Measurements from ENCODE around the gene DNAJC13.

The DNAJC13 gene

DNA sequence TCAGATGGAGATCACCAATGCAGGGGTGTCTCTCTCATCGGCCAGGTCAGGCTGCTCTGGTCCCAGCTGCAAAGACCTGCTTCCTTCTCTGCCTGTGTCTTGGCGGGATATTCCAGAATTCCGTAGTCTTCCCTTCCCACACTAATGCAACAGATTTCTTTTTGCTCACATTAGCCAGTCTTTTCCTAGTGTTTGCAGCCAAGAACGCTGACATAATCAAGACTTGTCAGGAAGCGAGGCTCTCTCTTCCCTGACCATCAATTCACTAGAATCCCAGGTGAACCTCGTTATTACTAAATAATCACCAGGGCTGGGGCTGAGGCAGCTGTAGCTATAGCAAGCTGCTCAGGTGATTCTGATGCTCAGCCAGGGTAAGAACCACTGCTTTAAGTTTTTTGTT lies 136.5 kb downstream of the DNAJC13 start:
- no peak for TF ChIP-seq POLR2A (IDR thresholded peaks at IDR 0.05; ENCODE audit: low read length)
- TF ChIP-seq GATA1 (IDR thresholded peaks at IDR 0.05; ENCODE audit: low read depth, low read length), result no peak
- DNase-seq, result no peak

- no peak for DNase-seq
- TF ChIP-seq POLR2A (IDR thresholded peaks at IDR 0.05; ENCODE audit: low read length), result no peak
- TF ChIP-seq GATA1 (IDR thresholded peaks at IDR 0.05; ENCODE audit: low read depth, low read length), result no peak
Measured at GRCh38 chr3:132554437-132554836, 137.1 kb downstream of the DNAJC13 start.

DNA sequence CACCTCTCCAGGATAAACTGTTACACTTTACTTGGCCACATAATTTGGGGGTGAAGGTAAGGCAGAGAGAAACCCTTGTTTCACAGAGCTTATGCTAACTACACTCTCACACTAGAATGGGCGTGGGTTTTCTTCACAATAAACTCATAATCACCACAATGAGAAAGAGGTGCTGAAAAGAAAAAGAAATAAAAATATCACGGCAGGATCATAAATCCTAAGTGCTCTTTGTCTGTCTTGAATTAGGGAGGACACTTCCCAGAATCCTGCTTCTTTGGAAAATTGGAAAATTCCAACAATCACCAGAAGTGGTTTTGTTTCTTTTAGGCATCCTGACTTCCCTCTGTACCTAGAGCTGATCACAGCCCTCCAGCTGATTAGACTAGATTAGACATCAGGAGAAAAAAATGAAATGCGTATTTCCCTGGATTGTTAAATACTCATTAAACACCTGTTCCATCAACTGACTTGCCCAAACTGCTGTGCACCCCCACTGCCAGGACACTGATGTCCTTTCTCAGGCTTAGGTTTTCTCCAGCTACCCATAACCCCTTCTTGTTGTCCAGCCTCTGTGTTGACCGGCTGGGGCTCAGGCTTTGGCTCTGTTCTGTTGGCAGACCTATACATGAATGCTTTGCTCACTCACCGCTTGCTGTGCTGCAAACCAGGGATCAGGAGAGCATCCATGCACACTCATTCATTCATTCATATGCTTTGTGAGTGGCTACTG lies 138.2 kb downstream of the DNAJC13 start:
- TF ChIP-seq GATA1 (IDR thresholded peaks at IDR 0.05; ENCODE audit: low read depth, low read length) (no peak), POLR2A (IDR thresholded peaks at IDR 0.05; ENCODE audit: low read length) (no peak)
- no peak for DNase-seq

DNA sequence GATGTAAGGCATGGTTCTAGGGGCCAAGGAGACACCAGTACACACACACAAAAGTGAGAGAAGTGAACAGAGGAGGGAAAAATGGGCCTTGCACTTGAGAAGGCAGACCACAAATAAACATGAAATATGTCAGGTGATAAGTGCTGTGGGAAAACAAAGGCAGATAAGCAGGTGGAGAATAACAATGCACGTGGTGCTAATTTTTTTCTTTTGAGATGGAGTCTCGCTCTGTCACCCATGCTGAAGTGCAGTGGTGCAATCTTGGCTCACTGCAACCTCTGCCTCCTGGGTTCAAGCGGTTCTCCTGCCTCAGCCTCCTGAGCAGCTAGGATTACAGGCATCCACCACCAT lies 138.7 kb downstream of the DNAJC13 start:
- DNase-seq, result peak in 1 of 2 experiments; percentile 12

DNA sequence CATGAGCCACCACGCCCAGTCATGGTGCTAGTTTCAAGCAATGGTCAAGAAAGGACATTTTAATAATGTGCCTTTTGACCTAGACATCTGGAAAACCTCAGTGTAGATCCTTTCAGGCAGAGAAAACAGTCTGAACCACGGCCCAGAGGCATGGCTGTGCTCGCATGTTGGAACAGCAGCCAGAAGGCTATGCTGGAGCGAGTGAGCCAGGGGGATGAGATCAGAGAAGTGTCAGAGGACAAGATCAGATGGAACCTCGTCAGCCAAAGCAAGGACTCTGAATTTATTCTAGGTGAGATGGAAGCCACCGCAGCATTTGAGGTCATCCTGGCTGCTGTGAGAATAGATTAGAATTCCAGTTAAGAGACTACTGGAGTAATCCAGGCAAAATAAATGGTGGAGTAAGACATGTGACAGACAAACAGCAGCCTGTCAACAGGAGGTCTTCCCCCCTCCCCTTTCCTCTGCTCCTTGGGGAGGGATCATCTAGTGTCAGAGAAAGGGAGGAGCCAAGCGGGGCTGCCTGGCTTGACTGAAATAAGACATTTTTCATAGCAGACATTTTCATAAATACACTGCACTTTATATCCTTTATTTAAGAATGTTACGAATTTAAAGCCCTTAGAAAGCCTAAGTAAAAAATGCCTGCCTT lies 139.3 kb downstream of the DNAJC13 start:
- TF ChIP-seq POLR2A (IDR thresholded peaks at IDR 0.05; ENCODE audit: low read length) (no peak), GATA1 (IDR thresholded peaks at IDR 0.05; ENCODE audit: low read depth, low read length) (no peak)
- DNase-seq, result no peak

- no peak for TF ChIP-seq POLR2A (IDR thresholded peaks at IDR 0.05; ENCODE audit: low read length)
- TF ChIP-seq GATA1 (IDR thresholded peaks at IDR 0.05; ENCODE audit: low read depth, low read length), result no peak
- DNase-seq, result no peak
Measured at GRCh38 chr3:132561003-132561402, 143.7 kb downstream of the DNAJC13 start.

GRCh38 chr3:132563420-132564069 lies 146.2 kb downstream of the DNAJC13 start:
- DNase-seq, result no peak
- TF ChIP-seq POLR2A (IDR thresholded peaks at IDR 0.05; ENCODE audit: low read length) (no peak), GATA1 (IDR thresholded peaks at IDR 0.05; ENCODE audit: low read depth, low read length) (no peak)

DNA sequence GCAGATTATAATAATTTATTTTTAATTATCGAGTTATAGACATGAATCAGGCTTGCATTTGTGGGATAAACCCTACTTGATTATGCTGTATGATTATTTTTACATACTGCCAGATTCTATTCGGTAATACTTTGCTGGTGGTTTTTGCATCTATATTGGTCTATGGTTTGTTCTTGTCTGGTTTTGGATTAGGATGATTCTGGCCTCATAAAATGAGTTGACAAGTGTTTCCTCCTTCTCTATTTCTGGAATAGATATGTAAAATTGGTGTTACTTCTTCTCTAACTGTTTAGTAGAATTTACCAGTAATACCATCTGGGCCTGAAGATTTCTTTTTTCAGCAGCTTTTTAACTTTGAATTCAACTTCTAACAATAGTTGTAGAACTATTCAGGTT lies 146.8 kb downstream of the DNAJC13 start:
- no peak for DNase-seq
- TF ChIP-seq POLR2A (IDR thresholded peaks at IDR 0.05; ENCODE audit: low read length) (no peak), GATA1 (IDR thresholded peaks at IDR 0.05; ENCODE audit: low read depth, low read length) (no peak)

GRCh38 chr3:132568422-132568821 lies 151.1 kb downstream of the DNAJC13 start:
- no peak for DNase-seq
- no peak for TF ChIP-seq GATA1 (IDR thresholded peaks at IDR 0.05; ENCODE audit: low read depth, low read length)
- no peak for TF ChIP-seq POLR2A (IDR thresholded peaks at IDR 0.05; ENCODE audit: low read length)

GRCh38 chr3:132569153-132569552 lies 151.9 kb downstream of the DNAJC13 start:
- no peak for TF ChIP-seq GATA1 (IDR thresholded peaks at IDR 0.05; ENCODE audit: low read depth, low read length)
- no peak for TF ChIP-seq POLR2A (IDR thresholded peaks at IDR 0.05; ENCODE audit: low read length)
- DNase-seq, result no peak

DNA sequence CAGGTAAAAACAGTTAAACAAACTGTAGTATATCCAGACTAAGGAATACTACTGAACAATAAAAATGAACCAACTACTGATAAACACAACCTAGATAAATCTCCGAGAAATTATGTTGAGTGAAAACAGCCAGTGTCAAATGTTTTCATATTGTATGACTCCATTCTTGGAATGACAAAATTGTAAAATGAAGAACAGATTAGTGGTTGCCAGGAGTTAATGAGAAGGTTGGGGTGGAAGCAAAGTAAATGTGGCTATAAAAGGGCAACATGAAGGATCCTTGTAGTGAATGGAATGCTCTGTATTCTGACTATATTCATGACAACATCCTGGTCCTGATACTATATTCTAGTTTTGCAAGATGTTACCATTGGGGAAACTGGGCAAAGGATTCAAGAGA lies 152.3 kb downstream of the DNAJC13 start:
- DNase-seq, result no peak
- TF ChIP-seq GATA1 (IDR thresholded peaks at IDR 0.05; ENCODE audit: low read depth, low read length) (no peak), POLR2A (IDR thresholded peaks at IDR 0.05; ENCODE audit: low read length) (no peak)

GRCh38 chr3:132570016-132570415 lies 152.7 kb downstream of the DNAJC13 start:
- TF ChIP-seq GATA1 (IDR thresholded peaks at IDR 0.05; ENCODE audit: low read depth, low read length) (no peak), POLR2A (IDR thresholded peaks at IDR 0.05; ENCODE audit: low read length) (no peak)
- DNase-seq, result no peak

DNA sequence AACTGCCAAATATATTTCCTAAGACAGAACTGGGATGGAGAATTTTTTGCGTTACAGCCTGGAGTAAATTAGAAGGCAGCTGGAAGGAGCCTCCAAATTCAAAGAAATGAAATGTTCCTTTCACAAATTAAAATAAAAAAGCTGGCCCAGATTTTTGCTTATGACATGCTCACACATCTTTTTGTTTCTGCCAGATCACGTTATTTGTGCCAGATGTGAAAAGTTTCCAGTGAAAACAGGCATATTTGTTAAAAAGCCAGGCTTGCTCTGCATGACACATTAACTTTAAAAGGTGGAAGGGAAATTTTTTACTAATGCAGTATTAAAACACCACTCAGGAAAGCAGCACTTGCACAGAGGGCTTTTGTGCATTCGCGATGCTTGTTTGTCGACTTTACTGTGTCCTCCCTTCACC lies 156.5 kb downstream of the DNAJC13 start:
- DNase-seq, result no peak
- TF ChIP-seq GATA1 (IDR thresholded peaks at IDR 0.05; ENCODE audit: low read depth, low read length) (no peak), POLR2A (IDR thresholded peaks at IDR 0.05; ENCODE audit: low read length) (no peak)

DNA sequence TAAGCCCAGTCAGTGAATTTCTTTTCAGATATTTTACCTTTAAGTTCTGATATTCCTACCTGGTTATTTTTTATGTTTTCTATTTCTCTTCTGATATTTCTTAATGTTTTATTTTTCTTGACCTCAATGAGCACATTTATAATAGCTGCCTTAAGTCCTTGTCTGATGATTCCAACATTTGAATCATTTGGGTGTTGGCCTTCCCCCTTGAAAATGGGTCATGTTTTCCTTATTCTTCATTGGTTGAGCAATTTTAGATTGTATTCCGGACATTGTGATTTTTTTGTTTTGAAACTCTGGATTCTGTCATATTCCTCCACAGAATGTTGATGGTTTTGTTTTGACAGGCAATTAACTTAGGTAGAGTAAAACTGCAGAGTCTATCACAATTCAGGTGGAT lies 170.1 kb downstream of the DNAJC13 start:
- no peak for TF ChIP-seq GATA1 (IDR thresholded peaks at IDR 0.05; ENCODE audit: low read depth, low read length)
- no peak for TF ChIP-seq POLR2A (IDR thresholded peaks at IDR 0.05; ENCODE audit: low read length)
- no peak for DNase-seq

Data from erythroblast (primary cell).